NB4 (cell line): ENCODE results near the gene HECW1.
A peak's percentile ranks its signal among the peaks of the same experiment; 100 is the strongest.

Experiments used
- DNase-seq: peaks from one replicate; pipeline ENCODE4 v3.0.0; 2010; ENCODE audit warnings: low read depth
- H3K4me3 ChIP-seq: one replicate; pipeline ENCODE4 v1.5.1; 2011; ENCODE audit warnings: mild to moderate bottlenecking, low read depth, low read length, moderate library complexity
- MYC ChIP-seq: IDR thresholded peaks from 2 replicates; pipeline ENCODE4 v1.6.1; 2011; ENCODE audit warnings: low read depth, low read length
- POLR2A ChIP-seq: IDR thresholded peaks from 2 replicates; pipeline ENCODE4 v1.6.1; 2011; ENCODE audit warnings: mild to moderate bottlenecking; ENCODE audit not compliant: insufficient read length; ENCODE audit errors: extremely low read depth
- TF ChIP-seq, protein P1 (sequence below): IDR thresholded peaks from 2 replicates; pipeline ENCODE4 v1.6.1; 2011; ENCODE audit warnings: low read depth, low read length
- TF ChIP-seq, protein P2 (sequence below): IDR thresholded peaks from one replicate; pipeline ENCODE4 v1.5.1; 2012; ENCODE audit warnings: low read depth, low read length

The HECW1 gene

DNA sequence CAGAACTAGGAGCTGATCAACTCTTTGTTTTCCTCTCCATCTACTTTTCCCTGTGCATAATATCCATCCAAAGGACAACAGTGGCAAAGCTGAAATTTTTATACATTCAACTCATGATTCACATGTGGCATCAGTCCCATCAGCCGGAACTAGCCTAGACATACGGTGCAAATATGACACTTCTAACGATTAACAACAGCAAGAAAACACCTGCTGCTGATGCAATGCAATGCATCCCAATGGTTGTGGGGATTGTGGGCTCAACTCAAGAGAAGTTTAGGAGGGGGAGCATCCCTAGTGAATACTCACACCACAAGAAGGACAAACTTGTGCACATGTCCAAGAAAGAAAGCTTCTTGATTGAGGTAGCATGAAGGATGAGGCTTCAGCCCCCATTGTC lies 449.9 kb downstream of the HECW1 start:
- DNase-seq: no peak
- H3K4me3 ChIP-seq: no peak overlapping the region
- TF ChIP-seq MYC (no peak), POLR2A (no peak)
- TF ChIP-seq, protein P1, sequence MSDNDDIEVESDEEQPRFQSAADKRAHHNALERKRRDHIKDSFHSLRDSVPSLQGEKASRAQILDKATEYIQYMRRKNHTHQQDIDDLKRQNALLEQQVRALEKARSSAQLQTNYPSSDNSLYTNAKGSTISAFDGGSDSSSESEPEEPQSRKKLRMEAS: no peak
- TF ChIP-seq, protein P2, sequence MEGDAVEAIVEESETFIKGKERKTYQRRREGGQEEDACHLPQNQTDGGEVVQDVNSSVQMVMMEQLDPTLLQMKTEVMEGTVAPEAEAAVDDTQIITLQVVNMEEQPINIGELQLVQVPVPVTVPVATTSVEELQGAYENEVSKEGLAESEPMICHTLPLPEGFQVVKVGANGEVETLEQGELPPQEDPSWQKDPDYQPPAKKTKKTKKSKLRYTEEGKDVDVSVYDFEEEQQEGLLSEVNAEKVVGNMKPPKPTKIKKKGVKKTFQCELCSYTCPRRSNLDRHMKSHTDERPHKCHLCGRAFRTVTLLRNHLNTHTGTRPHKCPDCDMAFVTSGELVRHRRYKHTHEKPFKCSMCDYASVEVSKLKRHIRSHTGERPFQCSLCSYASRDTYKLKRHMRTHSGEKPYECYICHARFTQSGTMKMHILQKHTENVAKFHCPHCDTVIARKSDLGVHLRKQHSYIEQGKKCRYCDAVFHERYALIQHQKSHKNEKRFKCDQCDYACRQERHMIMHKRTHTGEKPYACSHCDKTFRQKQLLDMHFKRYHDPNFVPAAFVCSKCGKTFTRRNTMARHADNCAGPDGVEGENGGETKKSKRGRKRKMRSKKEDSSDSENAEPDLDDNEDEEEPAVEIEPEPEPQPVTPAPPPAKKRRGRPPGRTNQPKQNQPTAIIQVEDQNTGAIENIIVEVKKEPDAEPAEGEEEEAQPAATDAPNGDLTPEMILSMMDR: no peak

DNA sequence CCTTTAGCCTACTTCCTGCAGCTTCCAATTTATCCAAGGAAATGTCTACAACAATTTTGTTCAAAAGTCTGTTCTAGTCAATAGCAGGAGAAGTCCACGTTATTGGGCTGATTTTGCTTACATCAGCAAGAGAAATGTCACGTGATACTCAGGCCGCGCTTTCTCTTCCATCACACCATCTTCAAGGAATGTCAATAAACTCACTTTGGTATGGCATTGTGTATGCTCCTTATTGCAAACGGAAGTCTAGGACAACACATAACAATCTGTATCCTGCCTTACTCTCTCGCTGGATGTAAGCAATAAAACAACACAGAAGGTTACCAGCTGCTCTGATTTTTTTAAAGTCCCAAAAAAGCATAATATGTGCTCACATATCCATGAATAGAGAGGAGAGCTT lies 453.3 kb downstream of the HECW1 start:
- TF ChIP-seq MYC: no peak
- TF ChIP-seq, protein P1: no peak
- TF ChIP-seq, protein P2: no peak
- H3K4me3 ChIP-seq: no peak overlapping the region

DNA sequence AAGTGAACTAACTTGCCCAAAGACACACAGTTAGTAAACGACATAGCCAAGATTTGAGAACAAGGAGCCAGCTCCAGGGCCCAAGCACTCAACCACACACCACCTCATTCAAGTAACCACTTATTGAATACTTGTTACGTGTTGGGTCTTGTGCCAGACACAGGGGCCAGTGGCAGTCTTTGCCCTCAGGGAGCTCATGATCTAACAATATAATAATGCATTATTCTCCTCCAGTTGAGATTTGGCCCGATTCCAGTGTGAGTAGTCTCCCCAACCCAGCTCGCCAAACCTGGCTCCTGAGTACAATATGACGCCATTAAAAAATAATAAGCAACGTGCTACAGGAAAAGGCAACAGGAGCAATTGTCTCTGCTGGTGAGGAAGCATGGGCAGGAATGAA lies 456.1 kb downstream of the HECW1 start:
- H3K4me3 ChIP-seq: no peak overlapping the region
- no peak for DNase-seq
- TF ChIP-seq, protein P2: no peak
- TF ChIP-seq POLR2A (no peak), MYC (no peak)
- TF ChIP-seq, protein P1: no peak

More for the DNA sequence above, 453.3 kb downstream of the HECW1 start:
- DNase-seq: no peak

DNA sequence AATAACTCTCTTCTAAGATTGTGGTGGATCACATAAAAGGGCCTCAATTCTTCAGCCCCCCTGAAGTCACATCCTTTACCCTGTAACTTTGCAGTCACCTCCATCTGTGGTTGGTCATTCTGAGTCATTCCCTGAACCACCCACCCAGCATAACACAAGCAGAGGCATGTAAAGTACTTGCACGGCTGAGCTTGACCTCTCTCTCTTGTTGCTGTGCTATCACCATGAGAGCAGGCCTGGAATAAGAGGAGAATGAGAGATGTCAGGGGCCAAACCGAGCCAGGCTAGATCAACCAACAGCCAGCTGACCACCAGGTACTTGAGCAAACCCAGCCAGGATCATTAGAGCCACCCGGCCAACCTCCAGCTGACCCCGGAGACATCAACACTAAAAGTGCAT lies 457.0 kb downstream of the HECW1 start:
- TF ChIP-seq, protein P1: no peak
- no peak for TF ChIP-seq MYC
- TF ChIP-seq, protein P2: no peak
- TF ChIP-seq POLR2A: no peak
- peak; percentile 67 for DNase-seq
- H3K4me3 ChIP-seq: no peak overlapping the region

DNA sequence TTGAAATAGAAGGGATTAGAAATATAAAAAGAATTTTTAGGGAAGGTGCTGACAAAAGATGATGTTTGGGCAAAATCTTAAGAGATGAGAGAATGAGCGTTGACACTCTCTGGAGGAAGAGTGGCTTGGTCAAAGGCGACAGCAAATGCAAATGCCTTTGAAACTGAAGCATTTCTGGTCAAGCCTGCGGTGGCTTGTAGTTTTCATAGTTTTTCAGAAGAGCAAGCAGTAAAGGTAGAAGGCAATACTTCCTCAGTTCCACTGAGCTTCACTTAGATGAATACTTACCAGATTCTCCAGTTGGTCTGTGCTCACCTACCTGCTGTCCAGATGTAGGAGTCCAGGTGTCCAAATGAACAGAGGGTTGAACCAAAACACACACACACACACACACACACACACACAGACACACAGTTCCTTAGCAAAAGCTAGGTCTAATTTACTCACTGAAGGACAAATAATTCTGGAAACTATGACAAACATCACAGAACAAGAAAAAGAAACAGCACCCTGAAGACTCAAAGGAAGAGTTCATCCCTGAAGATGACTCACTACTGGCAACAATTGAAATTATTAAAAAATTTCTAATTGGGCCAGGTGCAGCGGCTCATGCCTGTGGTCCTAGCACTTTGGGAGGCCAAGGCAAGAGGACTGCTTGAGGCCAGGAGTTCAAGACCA lies 458.4 kb downstream of the HECW1 start:
- no peak overlapping the region for H3K4me3 ChIP-seq
- no peak for DNase-seq
- TF ChIP-seq POLR2A (no peak), MYC (no peak)
- TF ChIP-seq, protein P2: no peak
- TF ChIP-seq, protein P1: no peak
